Adrenal gland (tissue), 12 donors: ENCODE data around the gene COP1. TPM values are rescaled to one million over a fixed set of nuclear protein-coding genes. Genes with fewer than 3 reads are reported as not detected.

Experiments used
- DNase-seq, 7 donors: peaks; one replicate each; pipeline ENCODE4 v3.0.0-alpha.2; 2019 to 2020
- H3K27ac ChIP-seq, 5 donors: fragments of 200-600 bp; sonication (generic) in 4 of 5; 1 replicate in 3 of 5; 2 replicates in 2 of 5; pipeline versions ENCODE4 v1.5.1 to v1.8.0; 2016 to 2020; ENCODE audit warnings: mild to moderate bottlenecking in 1 of 5
- H3K27me3 ChIP-seq: fragments of 200-600 bp; 2 replicates; pipeline ENCODE4 v1.8.0; 2021
- H3K36me3 ChIP-seq, 2 donors: fragments of 200-600 bp; replicated peaks in 1 of 2; 1 replicate in 1 of 2; 2 replicates in 1 of 2; pipeline versions ENCODE4 v1.5.1 to v1.8.0; 2018 to 2022
- H3K4me1 ChIP-seq, 2 donors: fragments of 200-600 bp; replicated peaks in 1 of 2; 1 replicate in 1 of 2; 2 replicates in 1 of 2; pipeline versions ENCODE4 v1.5.1 to v1.8.0; 2018 to 2021
- H3K4me3 ChIP-seq, 4 donors: fragments of 200-600 bp; sonication (generic) in 3 of 4; one replicate each; pipeline ENCODE4 v1.5.1; 2016 to 2018
- H3K9me3 ChIP-seq, 3 donors: fragments of 200-600 bp; sonication (generic) in 1 of 3; replicated peaks in 1 of 3; 1 replicate in 2 of 3; 2 replicates in 1 of 3; pipeline versions ENCODE4 v1.5.1 to v1.8.0; 2016 to 2021
- CTCF ChIP-seq, 6 experiments: fragments of 450-650 bp in 4 of 6; fragments of 200-600 bp in 2 of 6; sonication (generic) in 1 of 6; IDR thresholded peaks; 1 replicate in 5 of 6; 2 replicates in 1 of 6; pipeline versions ENCODE4 v1.5.1 to v1.8.0; 2016 to 2021; ENCODE audit warnings: antibody characterized with exemption in 6 of 6, mild to moderate bottlenecking in 2 of 6, moderate library complexity in 1 of 6
- POLR2A ChIP-seq, 2 donors: fragments of 450-650 bp; IDR thresholded peaks; one replicate each; pipeline ENCODE4 v1.6.1; 2017; ENCODE audit warnings: antibody characterized with exemption in 2 of 2, mild to moderate bottlenecking in 2 of 2, moderate library complexity in 1 of 2
- WGBS, 4 donors: extraction: QIAGEN DNeasy Blood & Tissue Kit in 2 of 4; methylation state at CpG; one replicate each; pipeline versions ENCODE4 v1.1.5 to v1.1.7; 2013 to 2017; 5-methylcytosine and 5-hydroxymethylcytosine counted together
- intact Hi-C, 2 donors: fragments of 100-400 bp; cut with DNase I; formaldehyde crosslinking; loops; one replicate each; pipeline versions ENCODE4 v1.14.1 to v1.15.0; 2022 to 2023
- polyA plus RNA-seq, 3 donors: library from polyadenylated mRNA; stranded (reverse); fragments of 200-250 nt in 2 of 3; fragments of 350-450 nt in 1 of 3; fragmentation: Illumina TruSeq in 1 of 3; extraction: RNeasy Lipid Tissue Mini Kit (QIAGEN cat#74804) in 1 of 3; gene quantifications; one replicate each; pipeline ENCODE4 v1.2.3, GENCODE V29; 2013 to 2014
- total RNA-seq, 9 donors: library from RNA; depleted of rRNA in 4 of 9; stranded (reverse); fragments of >200 nt in 4 of 9; fragments of 120-200 nt in 1 of 9; fragmentation: NEBNext Ultra II Directional in 1 of 9; extraction: Animal tissue kit (Norgen Biotek cat#: 25700) in 1 of 9; gene quantifications; one replicate each; pipeline versions ENCODE4 v1.1.0 to v1.2.4, GENCODE V29; 2013 to 2023
- donor health status: healthy with polysubstance abuse.
- donor health status: Bipolar disorder and iron deficiency.
- donor health status: DM: yes; HTN: yes; CAD: no.
- donor health status: DM: no; HTN: no; CAD: no.
- donor health status: DM: no; HTN: no; CAD: no.
- donor health status: DM: yes; HTN: yes; CAD: no.

COP1 gene
- total and polyA plus RNA-seq, 12 donors: 27.4 to 80.0 (median 36.7) TPM

DNA sequence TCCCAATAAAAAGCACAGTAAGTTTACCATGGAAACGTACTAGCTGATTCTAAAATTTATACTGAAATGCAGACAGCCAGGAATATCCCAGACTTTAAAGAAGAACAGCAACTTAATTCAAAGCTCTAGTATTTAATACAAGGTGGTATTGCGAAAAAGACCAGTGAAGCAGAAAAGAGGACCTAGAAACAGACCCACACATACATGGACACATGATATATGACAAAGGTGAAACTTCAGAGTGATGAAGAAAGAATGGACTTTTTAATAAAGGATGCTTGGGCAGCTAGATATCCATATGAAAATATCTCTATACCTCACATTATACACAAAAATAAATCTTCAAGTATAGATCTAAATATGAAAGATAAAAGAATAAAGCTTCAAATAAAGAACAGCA is 62.6 kb downstream of the COP1 start:
- TF ChIP-seq POLR2A (IDR thresholded peaks at IDR 0.05) (no peak), CTCF (IDR thresholded peaks at IDR 0.05) (no peak)
- H3K4me3 ChIP-seq: no peak overlapping the region
- intact Hi-C loops: no loop called here
- DNase-seq: no peak
- H3K27ac ChIP-seq: no peak overlapping the region
- H3K4me1 ChIP-seq: peaks cover 0 to 4% of the 10 kb centered on the region in 2 donors
- no peaks in the 10 kb centered on the region for H3K36me3 ChIP-seq
- WGBS, 4 donors: 95 to 99% (median 98%) methylated on average over 2 of the region's 2 CpGs
- H3K9me3 ChIP-seq: peaks cover 0 to 4% (median 0%) of the 10 kb centered on the region in 3 donors
- no peaks in the 10 kb centered on the region for H3K27me3 ChIP-seq

DNA sequence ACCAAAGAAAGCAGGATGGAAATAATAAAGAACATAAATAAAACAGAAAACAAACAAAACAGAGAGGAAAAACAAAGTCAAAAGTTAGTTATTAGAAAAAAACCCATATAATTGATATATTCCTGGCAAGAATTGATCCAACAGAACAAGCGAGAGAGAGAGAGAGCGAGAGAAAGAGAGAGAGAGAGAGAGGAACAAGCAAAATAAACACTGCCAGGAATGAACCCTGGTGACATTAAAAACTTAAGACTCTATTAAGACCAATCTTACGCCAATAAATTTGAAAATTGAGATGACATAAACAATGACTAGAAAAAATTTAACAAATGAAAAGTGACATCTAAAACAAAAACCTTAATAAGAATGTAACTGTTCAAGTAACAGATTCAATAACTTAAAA is 64.1 kb downstream of the COP1 start:
- no peaks in the 10 kb centered on the region for H3K27me3 ChIP-seq
- intact Hi-C loops: no loop called here
- no peak for DNase-seq

DNA sequence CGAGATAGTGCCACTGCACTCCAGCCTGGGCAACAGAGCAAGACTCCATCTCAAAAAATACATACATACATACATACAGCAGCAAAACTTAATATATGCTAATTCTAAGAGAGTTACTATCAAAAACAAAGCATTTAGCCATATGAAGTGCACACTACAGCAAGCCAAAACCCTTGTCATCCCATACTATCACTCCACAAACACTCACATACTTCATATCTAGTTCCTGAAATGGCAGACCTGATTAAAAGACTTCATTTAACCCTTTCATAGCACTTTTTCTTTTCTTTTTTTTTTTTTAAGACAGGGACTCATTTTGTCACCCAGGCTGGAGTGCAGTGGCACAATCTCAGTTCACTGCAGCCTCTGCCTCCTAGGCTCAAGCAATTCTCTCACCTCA is 65.6 kb downstream of the COP1 start:
- 93 to 100% (median 97%) methylated on average over 1 of the region's 1 CpG for WGBS, 4 donors
- intact Hi-C loops: no loop called here
- Histone ChIP-seq H3K9me3 (no peaks in the 10 kb centered on the region), H3K4me1 (no peaks in the 10 kb centered on the region), H3K27me3 (no peaks in the 10 kb centered on the region), H3K27ac (no peak overlapping the region), H3K4me3 (no peak overlapping the region), H3K36me3 (no peaks in the 10 kb centered on the region)
- no peak for DNase-seq
- TF ChIP-seq CTCF (IDR thresholded peaks at IDR 0.05) (no peak), POLR2A (IDR thresholded peaks at IDR 0.05) (no peak)

More for the DNA sequence above, 64.1 kb downstream of the COP1 start:
- H3K4me3 ChIP-seq: no peak overlapping the region
- no peak overlapping the region for H3K27ac ChIP-seq
- TF ChIP-seq POLR2A (IDR thresholded peaks at IDR 0.05) (no peak), CTCF (IDR thresholded peaks at IDR 0.05) (no peak)
- no peaks in the 10 kb centered on the region for H3K4me1 ChIP-seq
- H3K36me3 ChIP-seq: no peaks in the 10 kb centered on the region
- H3K9me3 ChIP-seq: peaks cover 0 to 4% (median 0%) of the 10 kb centered on the region in 3 donors
- WGBS, 4 donors: 94 to 98% (median 97%) methylated on average over 3 of the region's 3 CpGs

DNA sequence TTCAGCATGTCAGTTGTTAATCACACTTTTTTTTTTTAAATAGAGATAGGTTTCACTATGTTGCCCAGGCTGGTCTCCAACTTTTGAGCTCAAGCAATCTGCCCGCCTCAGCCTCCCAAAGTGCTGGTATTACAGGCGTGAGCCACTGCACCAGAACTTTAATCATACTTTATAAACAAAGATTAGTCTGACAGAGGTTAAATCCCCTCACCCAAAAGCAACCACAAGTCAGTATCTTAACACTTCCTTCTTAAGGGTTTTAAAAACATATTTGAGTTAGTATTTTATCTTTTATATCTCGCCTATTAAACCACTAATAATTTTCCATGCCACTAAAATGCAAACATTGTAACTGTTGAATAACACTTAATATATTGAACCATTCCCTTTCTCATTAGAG is 70.2 kb downstream of the COP1 start:
- H3K27ac ChIP-seq: no peak overlapping the region
- TF ChIP-seq CTCF (IDR thresholded peaks at IDR 0.05): no peak
- TF ChIP-seq POLR2A (IDR thresholded peaks at IDR 0.05): no peak
- DNase-seq: no peak
- WGBS, 4 donors: 85 to 92% (median 89%) methylated on average over 3 of the region's 3 CpGs
- H3K27me3 ChIP-seq: no peaks in the 10 kb centered on the region
- no peak overlapping the region for H3K4me3 ChIP-seq
- H3K36me3 ChIP-seq: no peaks in the 10 kb centered on the region
- intact Hi-C loops: no loop called here
- no peaks in the 10 kb centered on the region for H3K4me1 ChIP-seq
- H3K9me3 ChIP-seq: no peaks in the 10 kb centered on the region
